A673 (cell line): ENCODE measurements around the gene RHOT1. TPM values are rescaled to one million over a fixed set of nuclear protein-coding genes. Genes with fewer than 3 reads are reported as not detected.

Experiments
- BruUV-seq: library from RNA; stranded (reverse); fragments of 400-500 nt; replicated peaks from 2 replicates; lab custom pipeline; 2021; lab: Mats Ljungman, UMichigan
- CTCF ChIA-PET: fragments of 300-600 bp; sonication (Branson Sonifier 250); formaldehyde crosslinking; loops from one replicate; lab custom pipeline; 2022; ENCODE audit warnings: antibody characterized with exemption; lab: Charles Lee
- POLR2A ChIA-PET: fragments of 300-600 bp; sonication (Branson Sonifier 250); formaldehyde crosslinking; loops from one replicate; lab custom pipeline; 2022; ENCODE audit warnings: antibody characterized with exemption; ENCODE audit not compliant: low non-redundant PET; lab: Charles Lee
- DNase-seq: peaks from one replicate; pipeline ENCODE4 v3.0.0-alpha.2; 2015; ENCODE audit warnings: low spot score
- H3K27ac ChIP-seq: fragments of 200-600 bp; sonication (generic); 2 replicates; pipeline ENCODE4 v1.5.1; 2016; ENCODE audit warnings: mixed run types, low read depth, mild to moderate bottlenecking, mixed read lengths, antibody characterized with exemption, low read length; ENCODE audit not compliant: poor library complexity, severe bottlenecking
- H3K27me3 ChIP-seq: fragments of 200-600 bp; sonication (generic); replicated peaks from 2 replicates; pipeline ENCODE4 v1.6.1; 2017; ENCODE audit warnings: mixed run types, low read depth, mild to moderate bottlenecking, mixed read lengths, antibody characterized with exemption, low read length; ENCODE audit not compliant: insufficient read depth, poor library complexity
- H3K36me3 ChIP-seq: fragments of 200-600 bp; sonication (generic); 2 replicates; pipeline ENCODE4 v1.6.1; 2016; ENCODE audit warnings: mixed run types, mild to moderate bottlenecking, mixed read lengths, antibody characterized with exemption, low read length; ENCODE audit not compliant: insufficient read depth, poor library complexity, severe bottlenecking
- H3K4me1 ChIP-seq: fragments of 200-600 bp; sonication (generic); 2 replicates; pipeline ENCODE4 v1.6.1; 2017; ENCODE audit warnings: mixed run types, mild to moderate bottlenecking, mixed read lengths, antibody characterized with exemption, low read length; ENCODE audit not compliant: insufficient read depth, poor library complexity, severe bottlenecking
- H3K4me3 ChIP-seq: fragments of 200-600 bp; sonication (generic); 2 replicates; pipeline ENCODE4 v1.5.1; 2016; ENCODE audit warnings: low read depth, mixed run types, mild to moderate bottlenecking, mixed read lengths, low read length; ENCODE audit not compliant: poor library complexity, severe bottlenecking
- H3K9me3 ChIP-seq: fragments of 200-600 bp; sonication (generic); 2 replicates; pipeline ENCODE4 v1.6.1; 2016; ENCODE audit warnings: mixed run types, low read depth, mild to moderate bottlenecking, mixed read lengths, antibody characterized with exemption, low read length; ENCODE audit not compliant: poor library complexity, severe bottlenecking
- CTCF ChIP-seq: fragments of 300-800, 200-600 bp; sonication (generic); conservative IDR thresholded peaks from 2 replicates; pipeline ENCODE4 v1.5.1; 2017; ENCODE audit warnings: low read depth, mild to moderate bottlenecking, antibody characterized with exemption, low read length, moderate library complexity, mixed read lengths
- EZH2 ChIP-seq: fragments of 200-600 bp; sonication (generic); IDR thresholded peaks from 2 replicates; pipeline ENCODE4 v1.6.1; 2017; ENCODE audit warnings: borderline replicate concordance, low read depth, mild to moderate bottlenecking, mixed read lengths, antibody characterized with exemption, low read length; ENCODE audit not compliant: poor library complexity, severe bottlenecking
- intact Hi-C: fragments of 100-400 bp; cut with micrococcal nuclease; formaldehyde crosslinking; loops from one replicate; pipeline ENCODE4 v1.10.0; 2022; ENCODE audit not compliant: unreplicated experiment
- total RNA-seq: library from RNA; stranded (reverse); gene quantifications from 2 replicates; pipeline ENCODE4 v1.2.3, GENCODE V29; 2021

The RHOT1 gene
- total RNA-seq, 1 experiment from 2014 or later: 18.0 TPM

- no peak for DNase-seq
- intact Hi-C loops: no loop called here
- Histone ChIP-seq H3K4me3 (no peak overlapping the region), H3K27me3 (no peaks in the 10 kb centered on the region), H3K27ac (no peak overlapping the region), H3K36me3 (no peaks in the 10 kb centered on the region), H3K9me3 (no peaks in the 10 kb centered on the region), H3K4me1 (no peaks in the 10 kb centered on the region)
- POLR2A ChIA-PET: no interaction called here
- TF ChIP-seq EZH2: no peak
- TF ChIP-seq CTCF: no peak
- CTCF ChIA-PET: no interaction called here
- no TSS peak for BruUV-seq
Measured at GRCh38 chr17:32148351-32148750, 6.0 kb downstream of the RHOT1 start.

GRCh38 chr17:32150358-32150757 is 8.1 kb downstream of the RHOT1 start:
- CTCF ChIA-PET: no interaction called here
- BruUV-seq: no TSS peak

GRCh38 chr17:32152130-32152529 is 9.8 kb downstream of the RHOT1 start:
- Histone ChIP-seq H3K27me3 (no peaks in the 10 kb centered on the region), H3K36me3 (peaks cover 2% of the 10 kb centered on the region), H3K4me1 (no peaks in the 10 kb centered on the region), H3K27ac (no peak overlapping the region), H3K9me3 (no peaks in the 10 kb centered on the region), H3K4me3 (no peak overlapping the region)
- ChIA-PET POLR2A (no interaction called here), CTCF (no interaction called here)
- TF ChIP-seq CTCF (no peak), EZH2 (no peak)
- no TSS peak for BruUV-seq
- DNase-seq: no peak
- intact Hi-C loops: no loop called here

More at GRCh38 chr17:32150358-32150757, 8.1 kb downstream of the RHOT1 start:
- Histone ChIP-seq H3K27me3 (no peaks in the 10 kb centered on the region), H3K9me3 (no peaks in the 10 kb centered on the region), H3K4me3 (no peak overlapping the region), H3K27ac (no peak overlapping the region), H3K4me1 (no peaks in the 10 kb centered on the region), H3K36me3 (peaks cover 2% of the 10 kb centered on the region)
- POLR2A ChIA-PET: interaction anchor here (0.6 kb wide), 1 partner anchor 214 kb away, joined by 3 read pairs; the partner anchor contains the start of gene SUZ12
- no peak for DNase-seq
- intact Hi-C loops: no loop called here
- TF ChIP-seq EZH2 (no peak), CTCF (no peak)
